Stimulated activated naive CD4-positive, alpha-beta T cell (primary cell): ENCODE results near the gene LIG1.
"Not testable (repeated sequence)": the region's sequence is repeated elsewhere in the genome, so short reads cannot be mapped to it uniquely, and the experiment has no call there.

Source experiments
- DNase-seq, 6 experiments: peaks; one replicate each; lab custom pipeline; 2025; lab: John Stamatoyannopoulos, UW

The LIG1 gene

GRCh38 chr19:48081106-48081505, 89.0 kb downstream of the LIG1 start:
- no peak for DNase-seq

GRCh38 chr19:48070177-48070769, 99.9 kb downstream of the LIG1 start:
- not testable (repeated sequence) for DNase-seq

GRCh38 chr19:48069435-48069834, 100.7 kb downstream of the LIG1 start:
- DNase-seq, result no peak
